Activated CD8-positive, alpha-beta T cell treated with anti-CD3 and anti-CD28 coated beads for 36 hours (primary cell): ENCODE measurements around the gene AMOT. TPM values are rescaled to one million over a fixed set of nuclear protein-coding genes. Genes with fewer than 3 reads are reported as not detected.

Experiments used
- ATAC-seq: fragments of 200-7000 bp; cut with Tn5 transposase; one replicate; pipeline ENCODE4 v1.10.0; 2021; ENCODE audit warnings: mild to moderate bottlenecking, moderate library complexity
- CTCF ChIA-PET: fragments of 350-600 bp; sonication (Branson Sonifier 250); formaldehyde crosslinking; loops from one replicate; lab custom pipeline; 2021; ENCODE audit warnings: antibody characterized with exemption; lab: Charles Lee
- POLR2A ChIA-PET: fragments of 350-600 bp; sonication (Branson Sonifier 250); formaldehyde crosslinking; loops from one replicate; lab custom pipeline; 2021; ENCODE audit warnings: antibody characterized with exemption; lab: Charles Lee
- DNase-seq: peaks from one replicate; pipeline ENCODE4 v3.0.0-alpha.2; 2020
- H3K27ac Mint-ChIP-seq: one replicate; pipeline ENCODE4 v1.8.0; 2021; ENCODE audit warnings: mild to moderate bottlenecking, mixed read lengths
- H3K27me3 Mint-ChIP-seq: one replicate; pipeline ENCODE4 v1.8.0; 2021; ENCODE audit warnings: mixed read lengths
- H3K36me3 Mint-ChIP-seq: one replicate; pipeline ENCODE4 v1.8.0; 2021; ENCODE audit warnings: low read depth, mixed read lengths
- H3K4me1 Mint-ChIP-seq: one replicate; pipeline ENCODE4 v1.8.0; 2021; ENCODE audit warnings: low read depth, mixed read lengths
- H3K4me3 Mint-ChIP-seq: one replicate; pipeline ENCODE4 v1.8.0; 2021; ENCODE audit warnings: mild to moderate bottlenecking, moderate library complexity, mixed read lengths
- H3K9me3 Mint-ChIP-seq: one replicate; pipeline ENCODE4 v1.8.0; 2021; ENCODE audit warnings: mixed read lengths
- CTCF ChIP-seq: fragments of 200-600 bp; IDR thresholded peaks from one replicate; pipeline ENCODE4 v1.8.0; 2022; ENCODE audit warnings: antibody characterized with exemption, mild to moderate bottlenecking
- intact Hi-C: fragments of 100-400 bp; cut with micrococcal nuclease; formaldehyde crosslinking; loops from one replicate; pipeline ENCODE4 v1.10.0; 2022
- total RNA-seq, 2 experiments: library from RNA; stranded (reverse); gene quantifications; one replicate each; pipeline ENCODE4 v1.2.3, GENCODE V29; 2021

AMOT gene
- total RNA-seq, result 1 to 10 TPM; 1.1 to 1.8 TPM

- Mint-ChIP-seq H3K9me3 (no peaks in the 10 kb centered on the region), H3K4me1 (peaks cover 5% of the 10 kb centered on the region), H3K36me3 (no peaks in the 10 kb centered on the region), H3K27me3 (peaks cover 4% of the 10 kb centered on the region), H3K4me3 (peak within 1 kb of the TSS; percentile 82), H3K27ac (peak within 1 kb of the TSS; percentile 38)
- no peak for TF ChIP-seq CTCF
- intact Hi-C loops, result no loop called here
- ATAC-seq, result peak; percentile 48
- peak; percentile 47 for DNase-seq
- POLR2A ChIA-PET, result interaction anchor here (2.0 kb wide), 1 partner anchor 10 kb away, joined by 4 read pairs; no protein-coding TSS in a partner anchor
- CTCF ChIA-PET, result no interaction called here
Observed at GRCh38 chrX:112840382-112841113, at the start of gene AMOT. TSS of gene AMOT (minus strand) at chrX:112840831. CDS start at chrX:112823126, 17,705 bp downstream.

GRCh38 chrX:112889400-112889799 lies 48.8 kb upstream of the AMOT start:
- Mint-ChIP-seq H3K27me3 (peaks cover 5% of the 10 kb centered on the region), H3K27ac (no peak overlapping the region), H3K4me3 (no peak overlapping the region), H3K9me3 (no peaks in the 10 kb centered on the region), H3K36me3 (no peaks in the 10 kb centered on the region), H3K4me1 (peaks cover 7% of the 10 kb centered on the region)
- POLR2A ChIA-PET, result no interaction called here
- DNase-seq (peak; percentile 1), ATAC-seq (no peak)
- TF ChIP-seq CTCF, result no peak
- CTCF ChIA-PET, result no interaction called here
- intact Hi-C loops, result no loop called here

- H3K36me3 Mint-ChIP-seq, result no peaks in the 10 kb centered on the region
- ATAC-seq (no peak), DNase-seq (no peak)
- H3K27ac Mint-ChIP-seq, result no peak overlapping the region
- ChIA-PET CTCF (no interaction called here), POLR2A (no interaction called here)
- intact Hi-C loops, result no loop called here
- peaks cover 7% of the 10 kb centered on the region for H3K4me1 Mint-ChIP-seq
- peaks cover 5% of the 10 kb centered on the region for H3K27me3 Mint-ChIP-seq
- H3K9me3 Mint-ChIP-seq, result no peaks in the 10 kb centered on the region
- TF ChIP-seq CTCF, result no peak
- no peak overlapping the region for H3K4me3 Mint-ChIP-seq
Observed at GRCh38 chrX:112888916-112889315, 48.3 kb upstream of the AMOT start.

- intact Hi-C loops, result no loop called here
- no peak for DNase-seq
Observed at GRCh38 chrX:112877771-112878173, 37.1 kb upstream of the AMOT start.

More at GRCh38 chrX:112877771-112878173, 37.1 kb upstream of the AMOT start:
- no peak for ATAC-seq
- no peaks in the 10 kb centered on the region for H3K36me3 Mint-ChIP-seq
- TF ChIP-seq CTCF, result no peak
- POLR2A ChIA-PET, result no interaction called here
- CTCF ChIA-PET, result no interaction called here
- H3K4me3 Mint-ChIP-seq, result no peak overlapping the region
- H3K9me3 Mint-ChIP-seq, result no peaks in the 10 kb centered on the region
- no peak overlapping the region for H3K27ac Mint-ChIP-seq
- H3K4me1 Mint-ChIP-seq, result no peaks in the 10 kb centered on the region
- no peaks in the 10 kb centered on the region for H3K27me3 Mint-ChIP-seq
